Immature natural killer cell (primary cell): ENCODE measurements around the gene SF3B2. TPM values are rescaled to one million over a fixed set of nuclear protein-coding genes. Genes with fewer than 3 reads are reported as not detected.
"Not testable (repeated sequence)": the region's sequence is repeated elsewhere in the genome, so short reads cannot be mapped to it uniquely, and the experiment has no call there.

ENCODE experiments used
- DNase-seq, 3 donors: peaks; one replicate each; pipeline ENCODE4 v3.0.0; 2022; ENCODE audit warnings: mixed read lengths in 1 of 3
- H3K27ac Mint-ChIP-seq, 6 donors: one replicate each; pipeline ENCODE4 v1.8.0; 2020; ENCODE audit warnings: mixed read lengths in 6 of 6, mild to moderate bottlenecking in 5 of 6, inconsistent platforms in 4 of 6, moderate library complexity in 3 of 6
- H3K27me3 Mint-ChIP-seq, 3 donors: one replicate each; pipeline ENCODE4 v1.8.0; 2020 to 2021; ENCODE audit warnings: low read depth in 3 of 3, mild to moderate bottlenecking in 3 of 3, mixed read lengths in 3 of 3, moderate library complexity in 3 of 3, inconsistent platforms in 1 of 3
- H3K36me3 Mint-ChIP-seq, 3 donors: one replicate each; pipeline ENCODE4 v1.8.0; 2020; ENCODE audit warnings: mixed read lengths in 3 of 3, inconsistent platforms in 2 of 3, mild to moderate bottlenecking in 2 of 3
- H3K4me1 Mint-ChIP-seq, 2 donors: one replicate each; pipeline ENCODE4 v1.8.0; 2020; ENCODE audit warnings: inconsistent platforms in 2 of 2, mild to moderate bottlenecking in 2 of 2, mixed read lengths in 2 of 2, moderate library complexity in 1 of 2
- H3K4me3 Mint-ChIP-seq, 5 donors: one replicate each; pipeline ENCODE4 v1.8.0; 2020; ENCODE audit warnings: mild to moderate bottlenecking in 5 of 5, mixed read lengths in 5 of 5, inconsistent platforms in 3 of 5, moderate library complexity in 3 of 5
- H3K9me3 Mint-ChIP-seq, 6 donors: one replicate each; pipeline ENCODE4 v1.8.0; 2020; ENCODE audit warnings: mild to moderate bottlenecking in 6 of 6, mixed read lengths in 6 of 6, inconsistent platforms in 4 of 6, moderate library complexity in 3 of 6
- polyA plus RNA-seq, 3 donors: library from polyadenylated mRNA; unstranded; fragments of 300-500 nt; fragmentation: Illumina TruSeq; gene quantifications; one replicate each; pipeline ENCODE4 v1.2.3, GENCODE V29; 2021

Gene SF3B2
- polyA plus RNA-seq, result 100 to 1,000 TPM in 1 of 3 donors, 10 to 100 TPM in 2; 71.7 to 141 (median 76.7) TPM

GRCh38 chr11:66051766-66052663 is at the start of gene SF3B2:
Gene SF3B2, plus strand, starts transcription at chr11:66052364. Its CDS starts 21 bp downstream, at chr11:66052385.
- no peaks in the 10 kb centered on the region for H3K9me3 Mint-ChIP-seq
- H3K4me1 Mint-ChIP-seq, result peaks cover 29 to 37% of the 10 kb centered on the region in 2 donors
- peaks cover 0 to 13% (median 12%) of the 10 kb centered on the region in 3 donors for H3K27me3 Mint-ChIP-seq
- peak within 1 kb of the TSS; percentile 99 to 100 (median 99) for H3K4me3 Mint-ChIP-seq
- peak within 1 kb of the TSS; percentile 94 to 99 (median 98) for H3K27ac Mint-ChIP-seq
- peaks cover 8 to 26% (median 12%) of the 10 kb centered on the region in 3 donors for H3K36me3 Mint-ChIP-seq
- DNase-seq, result peak; percentile 95 to 96 (median 96)

GRCh38 chr11:66002648-66003225 is 49.4 kb upstream of the SF3B2 start:
- Mint-ChIP-seq H3K4me1 (peaks cover 42 to 53% of the 10 kb centered on the region in 2 donors), H3K36me3 (peaks cover 3 to 26% (median 15%) of the 10 kb centered on the region in 3 donors), H3K4me3 (peak overlapping the region; percentile 92 to 100 (median 99)), H3K27ac (peak overlapping the region; percentile 82 to 99 (median 97)), H3K27me3 (peaks cover 8 to 13% (median 9%) of the 10 kb centered on the region in 3 donors), H3K9me3 (no peaks in the 10 kb centered on the region)
- no peak for DNase-seq

GRCh38 chr11:66003291-66003690 is 48.9 kb upstream of the SF3B2 start:
- peak overlapping the region; percentile 77 to 96 (median 84) for H3K27ac Mint-ChIP-seq
- DNase-seq, result no peak
- peak overlapping the region; percentile 76 to 99 (median 98) for H3K4me3 Mint-ChIP-seq
- no peaks in the 10 kb centered on the region for H3K9me3 Mint-ChIP-seq
- peaks cover 42 to 50% of the 10 kb centered on the region in 2 donors for H3K4me1 Mint-ChIP-seq
- peaks cover 8 to 13% (median 9%) of the 10 kb centered on the region in 3 donors for H3K27me3 Mint-ChIP-seq
- H3K36me3 Mint-ChIP-seq, result peaks cover 0 to 20% (median 13%) of the 10 kb centered on the region in 3 donors

- H3K27ac Mint-ChIP-seq, result peak overlapping the region in 1 of 6 donors; percentile 45
These were observed 48.0 kb upstream of the SF3B2 start for GRCh38 chr11:66004186-66004585.

GRCh38 chr11:66006134-66006890 is 45.9 kb upstream of the SF3B2 start:
- H3K4me1 Mint-ChIP-seq, result peaks cover 24 to 25% of the 10 kb centered on the region in 2 donors
- H3K4me3 Mint-ChIP-seq, result no peak overlapping the region
- no peaks in the 10 kb centered on the region for H3K9me3 Mint-ChIP-seq
- H3K36me3 Mint-ChIP-seq, result peaks cover 0 to 9% (median 0%) of the 10 kb centered on the region in 3 donors
- DNase-seq, result no peak
- H3K27me3 Mint-ChIP-seq, result peaks cover 9 to 19% (median 10%) of the 10 kb centered on the region in 3 donors
- no peak overlapping the region for H3K27ac Mint-ChIP-seq

More at GRCh38 chr11:66004186-66004585, 48.0 kb upstream of the SF3B2 start:
- Mint-ChIP-seq H3K4me1 (peaks cover 41% of the 10 kb centered on the region in 2 donors), H3K4me3 (peak overlapping the region in 3 of 5 donors; percentile 36 to 99 (median 98)), H3K36me3 (peaks cover 0 to 11% (median 4%) of the 10 kb centered on the region in 3 donors), H3K27me3 (peaks cover 8 to 13% (median 9%) of the 10 kb centered on the region in 3 donors), H3K9me3 (no peaks in the 10 kb centered on the region)
- no peak for DNase-seq

GRCh38 chr11:66006891-66007176 is 45.3 kb upstream of the SF3B2 start:
- Mint-ChIP-seq H3K27ac (no peak overlapping the region), H3K9me3 (no peaks in the 10 kb centered on the region), H3K4me1 (peaks cover 19 to 20% of the 10 kb centered on the region in 2 donors), H3K4me3 (no peak overlapping the region), H3K36me3 (peaks cover 0 to 9% (median 0%) of the 10 kb centered on the region in 3 donors), H3K27me3 (peaks cover 8 to 19% (median 9%) of the 10 kb centered on the region in 3 donors)
- no peak for DNase-seq

- no peak for DNase-seq
- Mint-ChIP-seq H3K36me3 (peaks cover 0 to 9% (median 0%) of the 10 kb centered on the region in 3 donors), H3K4me3 (no peak overlapping the region), H3K27ac (no peak overlapping the region), H3K27me3 (peaks cover 4 to 15% (median 5%) of the 10 kb centered on the region in 3 donors), H3K4me1 (peaks cover 15 to 16% of the 10 kb centered on the region in 2 donors), H3K9me3 (no peaks in the 10 kb centered on the region)
These were observed 44.9 kb upstream of the SF3B2 start for GRCh38 chr11:66007201-66007634.

GRCh38 chr11:66008095-66008467 is 44.1 kb upstream of the SF3B2 start:
- H3K9me3 Mint-ChIP-seq, result no peaks in the 10 kb centered on the region
- no peak overlapping the region for H3K27ac Mint-ChIP-seq
- H3K27me3 Mint-ChIP-seq, result peaks cover 2 to 10% (median 2%) of the 10 kb centered on the region in 3 donors
- peaks cover 7 to 10% of the 10 kb centered on the region in 2 donors for H3K4me1 Mint-ChIP-seq
- H3K36me3 Mint-ChIP-seq, result peaks cover 0 to 9% (median 0%) of the 10 kb centered on the region in 3 donors
- H3K4me3 Mint-ChIP-seq, result no peak overlapping the region
- DNase-seq, result no peak

- Mint-ChIP-seq H3K27ac (no peak overlapping the region), H3K4me3 (no peak overlapping the region), H3K36me3 (peaks cover 0 to 9% (median 0%) of the 10 kb centered on the region in 3 donors), H3K27me3 (peaks cover 2 to 10% (median 2%) of the 10 kb centered on the region in 3 donors), H3K9me3 (no peaks in the 10 kb centered on the region), H3K4me1 (peaks cover 2 to 5% of the 10 kb centered on the region in 2 donors)
- no peak for DNase-seq
These were observed 43.6 kb upstream of the SF3B2 start for GRCh38 chr11:66008468-66009101.

GRCh38 chr11:66010036-66010435 is 42.1 kb upstream of the SF3B2 start:
- not testable (repeated sequence) for H3K36me3 Mint-ChIP-seq, H3K27ac Mint-ChIP-seq, H3K4me1 Mint-ChIP-seq, DNase-seq, H3K4me3 Mint-ChIP-seq, H3K27me3 Mint-ChIP-seq, H3K9me3 Mint-ChIP-seq

GRCh38 chr11:66011239-66011784 is 40.9 kb upstream of the SF3B2 start:
- DNase-seq, result no peak
- no peaks in the 10 kb centered on the region for H3K4me1 Mint-ChIP-seq
- H3K9me3 Mint-ChIP-seq, result no peaks in the 10 kb centered on the region
- no peaks in the 10 kb centered on the region for H3K36me3 Mint-ChIP-seq
- peak overlapping the region in 1 of 5 donors; percentile 23 for H3K4me3 Mint-ChIP-seq
- no peak overlapping the region for H3K27ac Mint-ChIP-seq
- H3K27me3 Mint-ChIP-seq, result peaks cover 2 to 10% (median 2%) of the 10 kb centered on the region in 3 donors

- H3K27me3 Mint-ChIP-seq, result peaks cover 0 to 10% (median 2%) of the 10 kb centered on the region in 3 donors
- no peaks in the 10 kb centered on the region for H3K36me3 Mint-ChIP-seq
- no peak for DNase-seq
- no peak within 1 kb of the TSS for H3K27ac Mint-ChIP-seq
- H3K4me1 Mint-ChIP-seq, result no peaks in the 10 kb centered on the region
- no peaks in the 10 kb centered on the region for H3K9me3 Mint-ChIP-seq
- peak within 1 kb of the TSS in 1 of 5 donors; percentile 23 for H3K4me3 Mint-ChIP-seq
These were observed 40.3 kb upstream of the SF3B2 start, which contains the start of gene CST6 for GRCh38 chr11:66011785-66012303. Gene CST6, plus strand, starts transcription at chr11:66012008. Its CDS starts 37 bp downstream, at chr11:66012045.
